ENCODE measurements around the gene DMXL1. TPM values are rescaled to one million over a fixed set of nuclear protein-coding genes. Genes with fewer than 3 reads are reported as not detected.
"Not testable (repeated sequence)": the region's sequence is repeated elsewhere in the genome, so short reads cannot be mapped to it uniquely, and the experiment has no call there.

The DMXL1 gene
- total RNA-seq, 2 experiments from 2014 or later: 28.4 to 29.1 TPM

GRCh38 chr5:119131530-119132304 is 60.8 kb downstream of the DMXL1 start:
- H3K36me3 Mint-ChIP-seq (ENCODE audit: low read depth): peaks cover 85% of the 10 kb centered on the region
- H3K9me3 Mint-ChIP-seq: peaks cover 3% of the 10 kb centered on the region
- ATAC-seq (ENCODE audit: poor library complexity) (no peak), DNase-seq (no peak)
- intact Hi-C loops (cut with DNase I, micrococcal nuclease): no loop called here
- Histone ChIP-seq H3K4me1 (ENCODE audit: insufficient read depth, low read length) (no peaks in the 10 kb centered on the region), H3K9me3 (ENCODE audit: control insufficient read depth in 1 of 2, insufficient read depth in 1 of 2, low read length in 2 of 2) (peaks cover 5 to 7% of the 10 kb centered on the region in 2 experiments), H3K4me3 (ENCODE audit: low read length) (no peak overlapping the region), H3K27ac (ENCODE audit: low read depth in 1 of 2, low read length in 2 of 2) (no peak overlapping the region), H3K36me3 (ENCODE audit: insufficient read depth, low read length) (peaks cover 31% of the 10 kb centered on the region), H3K27me3 (ENCODE audit: control insufficient read depth in 1 of 2, insufficient read depth in 2 of 2, low read length in 2 of 2) (no peaks in the 10 kb centered on the region)
- H3K27me3 Mint-ChIP-seq: no peaks in the 10 kb centered on the region
- no peak for TF ChIP-seq CTCF (IDR thresholded peaks at IDR 0.05)
- POLR2A ChIA-PET: no interaction called here
- CTCF ChIA-PET: no interaction called here
- no peak overlapping the region for H3K27ac Mint-ChIP-seq
- H3K4me1 Mint-ChIP-seq (ENCODE audit: low read depth): no peaks in the 10 kb centered on the region
- H3K4me3 Mint-ChIP-seq: no peak overlapping the region

GRCh38 chr5:119135743-119136142 is 64.9 kb downstream of the DMXL1 start:
- H3K36me3 ChIP-seq (ENCODE audit: insufficient read depth, low read length): peaks cover 19% of the 10 kb centered on the region
- H3K9me3 Mint-ChIP-seq; intact Hi-C loops (cut with DNase I, micrococcal nuclease); H3K4me3 Mint-ChIP-seq; H3K4me1 ChIP-seq (ENCODE audit: insufficient read depth, low read length); H3K27me3 ChIP-seq (ENCODE audit: control insufficient read depth in 1 of 2, insufficient read depth in 2 of 2, low read length in 2 of 2); H3K9me3 ChIP-seq (ENCODE audit: control insufficient read depth in 1 of 2, insufficient read depth in 1 of 2, low read length in 2 of 2); H3K27me3 Mint-ChIP-seq; H3K27ac Mint-ChIP-seq; ATAC-seq (ENCODE audit: poor library complexity); H3K4me3 ChIP-seq (ENCODE audit: low read length); DNase-seq; H3K4me1 Mint-ChIP-seq (ENCODE audit: low read depth); POLR2A ChIA-PET; H3K27ac ChIP-seq (ENCODE audit: low read depth in 1 of 2, low read length in 2 of 2); CTCF ChIA-PET: not testable (repeated sequence)
- peaks cover 81% of the 10 kb centered on the region for H3K36me3 Mint-ChIP-seq (ENCODE audit: low read depth)

GRCh38 chr5:119136666-119137318 is 65.9 kb downstream of the DMXL1 start:
- peaks cover 7% of the 10 kb centered on the region in 2 experiments for H3K9me3 ChIP-seq (ENCODE audit: control insufficient read depth in 1 of 2, insufficient read depth in 1 of 2, low read length in 2 of 2)
- ChIA-PET CTCF (no interaction called here), POLR2A (no interaction called here)
- Mint-ChIP-seq H3K9me3 (peaks cover 6% of the 10 kb centered on the region), H3K36me3 (ENCODE audit: low read depth) (peaks cover 70% of the 10 kb centered on the region), H3K4me3 (no peak overlapping the region), H3K4me1 (ENCODE audit: low read depth) (no peaks in the 10 kb centered on the region), H3K27ac (no peak overlapping the region), H3K27me3 (no peaks in the 10 kb centered on the region)
- intact Hi-C loops (cut with DNase I, micrococcal nuclease): no loop called here
- TF ChIP-seq CTCF (IDR thresholded peaks at IDR 0.05): no peak
- H3K27ac ChIP-seq (ENCODE audit: low read depth in 1 of 2, low read length in 2 of 2): no peak overlapping the region
- DNase-seq: no peak
- H3K4me1 ChIP-seq (ENCODE audit: insufficient read depth, low read length): no peaks in the 10 kb centered on the region
- H3K4me3 ChIP-seq (ENCODE audit: low read length): no peak overlapping the region
- ATAC-seq (ENCODE audit: poor library complexity): no peak
- no peaks in the 10 kb centered on the region for H3K27me3 ChIP-seq (ENCODE audit: control insufficient read depth in 1 of 2, insufficient read depth in 2 of 2, low read length in 2 of 2)
- peaks cover 19% of the 10 kb centered on the region for H3K36me3 ChIP-seq (ENCODE audit: insufficient read depth, low read length)

Data from CD4-positive, alpha-beta T cell (primary cell).